IPS-18c (cell line): Measurements from ENCODE around the gene RNF223.

Experiments
- H3K4me3 ChIP-seq: 2 replicates; pipeline ENCODE4 v1.7.0; 2013; ENCODE audit warnings: low read depth, mild to moderate bottlenecking, low read length, moderate library complexity; ENCODE audit not compliant: insufficient read depth
- H3K9me3 ChIP-seq: one replicate; pipeline ENCODE4 v1.6.1; 2013; ENCODE audit warnings: mild to moderate bottlenecking, low read length, moderate library complexity; ENCODE audit not compliant: control insufficient read depth, insufficient read depth

RNF223 gene

GRCh38 chr1:1091344-1092148 lies 17.4 kb upstream of the RNF223 start:
- no peaks in the 10 kb centered on the region for H3K9me3 ChIP-seq
- no peak overlapping the region for H3K4me3 ChIP-seq

- no peak overlapping the region for H3K4me3 ChIP-seq
- no peaks in the 10 kb centered on the region for H3K9me3 ChIP-seq
These were observed 16.6 kb upstream of the RNF223 start for GRCh38 chr1:1090424-1091343.

- no peaks in the 10 kb centered on the region for H3K9me3 ChIP-seq
- no peak overlapping the region for H3K4me3 ChIP-seq
These were observed 15.8 kb upstream of the RNF223 start for GRCh38 chr1:1089731-1090423.

DNA sequence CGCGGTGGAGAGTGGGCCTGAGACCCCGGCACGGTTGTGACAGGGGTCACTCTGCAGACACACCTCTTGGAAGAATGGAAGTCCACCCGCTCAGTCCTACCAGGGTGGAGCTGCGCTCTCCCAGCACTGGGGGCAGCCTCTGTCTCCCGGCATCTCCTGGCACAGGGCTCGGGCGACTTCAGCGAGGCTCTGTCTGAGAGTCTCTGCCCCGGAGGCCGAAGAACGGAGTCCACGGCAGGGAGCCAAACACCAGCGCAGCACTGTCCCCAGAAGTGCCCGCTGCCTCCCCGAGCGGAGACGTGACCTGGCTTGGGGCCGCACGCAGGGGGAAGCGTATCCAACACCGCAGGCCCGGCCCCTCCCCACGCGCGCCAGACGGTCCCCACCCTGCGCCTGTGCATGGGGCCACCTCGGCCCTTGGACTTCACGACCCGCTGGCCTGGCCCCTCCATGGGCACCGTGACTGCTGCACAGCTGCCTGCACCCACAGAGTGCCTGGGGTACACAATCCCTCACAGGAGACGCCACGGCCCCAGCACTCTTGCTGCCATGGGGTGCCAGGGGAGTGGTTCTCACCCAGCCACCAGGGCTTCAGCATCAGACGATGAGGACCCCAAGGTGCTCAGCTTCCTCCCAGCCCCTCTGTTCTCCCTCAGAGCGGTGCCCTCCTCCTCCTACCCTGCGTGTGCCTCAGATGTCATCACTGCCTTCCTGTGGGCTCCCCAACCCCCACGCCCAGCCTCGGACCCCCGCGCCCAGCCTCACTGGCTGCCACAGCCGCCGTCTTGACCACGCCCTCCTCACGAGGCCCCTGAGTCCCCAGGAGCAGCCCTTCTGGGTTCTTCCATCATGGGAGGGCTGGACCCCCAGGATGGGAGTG lies 14.9 kb upstream of the RNF223 start:
- Histone ChIP-seq H3K9me3 (no peaks in the 10 kb centered on the region), H3K4me3 (no peak overlapping the region)

GRCh38 chr1:1088029-1088800 lies 14.1 kb upstream of the RNF223 start:
- H3K9me3 ChIP-seq: no peaks in the 10 kb centered on the region
- no peak overlapping the region for H3K4me3 ChIP-seq

DNA sequence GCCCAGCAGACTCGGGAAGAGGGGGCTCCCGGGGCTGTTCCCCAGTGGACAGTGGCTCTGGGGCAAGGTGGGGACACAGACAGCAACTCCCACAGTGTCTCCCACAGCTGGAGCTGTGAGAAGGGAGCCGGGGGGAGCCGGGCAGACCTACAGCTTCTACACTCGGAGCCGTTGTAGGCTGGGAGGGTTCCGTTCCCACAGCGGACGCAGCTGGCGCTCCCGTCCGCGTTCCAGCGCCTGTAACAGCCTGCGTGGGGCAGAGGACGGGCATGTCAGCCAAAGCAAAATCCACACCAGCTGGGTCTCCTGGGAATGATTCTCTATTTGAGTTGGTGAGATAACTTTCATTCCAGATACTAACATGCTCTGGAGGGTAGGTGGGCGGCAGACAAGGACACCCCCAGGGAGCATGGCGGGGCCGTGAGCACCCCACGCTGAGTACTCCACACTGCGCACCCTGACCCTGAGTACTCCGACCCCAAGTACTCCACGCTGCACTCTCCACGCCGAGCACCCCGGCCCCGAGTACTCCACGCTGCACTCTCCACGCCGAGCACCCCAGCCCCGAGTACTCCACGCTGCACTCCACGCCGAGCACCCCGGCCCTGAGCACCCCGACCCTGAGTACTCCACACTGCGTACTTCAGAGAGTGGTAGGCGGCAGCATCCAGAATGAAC lies 13.4 kb upstream of the RNF223 start:
- H3K4me3 ChIP-seq: no peak overlapping the region

GRCh38 chr1:1086911-1087341 lies 12.8 kb upstream of the RNF223 start:
- Histone ChIP-seq H3K4me3 (no peak overlapping the region), H3K9me3 (no peaks in the 10 kb centered on the region)

More for the DNA sequence above, 13.4 kb upstream of the RNF223 start:
- H3K9me3 ChIP-seq: no peaks in the 10 kb centered on the region

DNA sequence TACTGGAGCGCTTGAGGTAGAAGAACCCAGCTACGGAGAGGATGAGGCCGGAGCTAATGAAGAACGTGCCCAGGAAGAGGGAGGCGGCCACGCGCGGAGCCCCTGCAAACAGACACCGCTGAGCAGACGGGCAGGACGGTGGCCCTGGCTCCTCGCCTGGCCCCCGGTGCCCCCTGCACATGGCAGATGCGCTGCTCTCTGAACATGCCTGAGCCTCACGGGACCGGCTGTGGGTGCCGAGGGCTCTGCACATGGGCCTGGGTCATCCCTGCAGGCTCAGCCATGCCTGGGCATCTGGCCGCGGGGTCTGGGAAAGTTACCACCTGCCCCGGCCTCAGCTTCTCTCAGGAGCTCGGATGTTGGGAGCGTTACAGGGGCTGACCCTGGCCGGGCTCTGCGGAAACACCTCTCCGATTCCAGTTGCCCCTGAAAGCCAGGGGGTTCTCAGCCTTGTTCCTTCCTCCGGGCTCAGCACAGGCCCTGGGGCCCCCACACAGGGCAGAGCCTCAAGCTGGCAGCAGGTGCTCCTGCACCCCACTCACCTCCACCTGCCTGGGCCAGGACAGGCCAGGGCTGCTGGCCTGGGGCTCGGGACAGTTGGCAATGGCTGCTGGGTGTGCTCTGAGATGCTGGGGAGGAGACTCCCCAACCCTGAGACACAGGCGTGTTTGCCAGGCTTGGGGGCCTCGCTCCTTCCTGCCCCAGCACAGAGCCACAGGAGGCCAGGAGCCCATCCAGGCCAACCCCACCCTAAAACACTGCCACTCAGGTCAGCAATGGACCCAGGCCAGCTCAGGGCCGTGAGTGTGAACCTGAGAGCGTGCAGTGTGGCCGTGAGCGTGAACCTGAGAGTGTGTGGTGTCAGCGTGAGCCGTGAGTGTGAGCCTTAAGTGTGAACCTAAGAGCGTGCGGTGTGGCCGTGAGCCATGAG lies 12.1 kb upstream of the RNF223 start:
- no peaks in the 10 kb centered on the region for H3K9me3 ChIP-seq
- H3K4me3 ChIP-seq: no peak overlapping the region

DNA sequence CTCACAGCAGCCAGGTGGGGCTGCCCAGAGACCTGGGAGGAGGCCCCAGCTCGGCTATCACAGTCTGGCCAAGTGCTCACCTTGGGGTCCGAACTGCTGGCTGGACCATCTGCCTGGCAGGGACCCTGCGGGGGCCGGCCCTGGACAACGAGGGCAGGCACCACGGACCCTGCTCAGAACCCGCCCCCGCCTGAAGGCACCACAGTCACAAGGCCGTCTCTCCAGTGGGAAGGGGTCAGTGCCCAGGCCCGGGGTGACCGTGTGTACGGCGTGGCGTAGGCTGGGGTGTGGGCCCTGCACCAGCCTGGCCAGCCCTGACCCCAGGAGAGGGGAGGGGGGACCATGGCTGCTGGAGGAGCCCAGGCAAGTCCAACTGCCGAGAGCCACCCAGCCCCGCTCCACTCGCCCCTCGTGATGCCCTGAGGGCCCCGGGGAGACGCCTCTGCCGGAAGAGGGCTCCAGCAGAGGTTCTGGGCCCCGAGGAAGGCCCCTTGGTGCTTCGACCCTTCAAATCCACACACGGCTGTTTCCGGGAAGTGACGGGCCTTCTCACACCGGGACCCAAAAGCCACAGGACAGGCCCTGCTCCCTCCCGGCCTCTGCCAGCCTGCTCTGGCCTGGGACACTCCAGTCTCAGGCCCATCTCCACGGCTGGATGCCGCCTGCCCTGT lies 11.2 kb upstream of the RNF223 start:
- Histone ChIP-seq H3K9me3 (no peaks in the 10 kb centered on the region), H3K4me3 (no peak overlapping the region)

GRCh38 chr1:1084372-1085170 lies 10.5 kb upstream of the RNF223 start:
- no peak overlapping the region for H3K4me3 ChIP-seq

GRCh38 chr1:1083416-1084371 lies 9.6 kb upstream of the RNF223 start:
- Histone ChIP-seq H3K4me3 (no peak overlapping the region), H3K9me3 (no peaks in the 10 kb centered on the region)

More at GRCh38 chr1:1084372-1085170, 10.5 kb upstream of the RNF223 start:
- no peaks in the 10 kb centered on the region for H3K9me3 ChIP-seq

- no peaks in the 10 kb centered on the region for H3K9me3 ChIP-seq
- no peak overlapping the region for H3K4me3 ChIP-seq
These were observed 8.8 kb upstream of the RNF223 start for GRCh38 chr1:1082776-1083415.
